HG03064 (cell line): ENCODE data around the gene RALGAPA1.

Experiments used
- ATAC-seq: cut with Tn5 transposase; IDR thresholded peaks from one replicate; pipeline ENCODE4 v1.9.1; 2021; ENCODE audit warnings: low read depth; ENCODE audit not compliant: unreplicated experiment

RALGAPA1 gene

DNA sequence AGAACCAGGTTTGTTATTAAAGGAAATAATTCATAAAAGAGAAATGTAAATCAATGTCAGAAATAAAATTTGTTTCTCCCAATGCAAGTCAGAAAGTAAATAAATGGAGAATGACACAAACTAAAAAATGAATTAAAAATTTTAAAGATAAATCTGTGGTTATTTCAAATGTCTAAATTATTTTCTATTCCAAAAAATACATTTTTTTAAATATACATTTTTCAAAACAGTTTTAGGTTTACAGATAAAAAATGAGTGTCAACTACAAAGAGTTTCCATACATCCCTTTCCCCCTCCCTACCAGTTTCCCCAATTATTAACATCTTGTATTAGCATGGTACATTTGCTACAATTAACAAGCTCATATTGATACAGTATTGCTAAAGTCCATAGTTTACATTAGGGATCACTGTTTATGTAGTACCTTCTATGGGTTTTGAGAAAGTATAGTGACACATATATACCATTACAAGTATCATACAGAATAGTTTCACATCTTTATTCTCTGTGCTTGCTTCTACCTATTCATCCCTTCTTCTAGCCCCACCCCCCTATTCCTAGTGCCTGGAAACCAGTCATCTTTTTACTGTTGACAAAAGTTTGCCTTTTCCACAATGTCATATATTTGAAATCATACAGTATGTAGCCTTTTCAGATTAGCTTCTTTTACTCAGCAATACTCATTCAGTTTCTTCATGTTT lies 104.2 kb downstream of the RALGAPA1 start:
- ATAC-seq = no peak

DNA sequence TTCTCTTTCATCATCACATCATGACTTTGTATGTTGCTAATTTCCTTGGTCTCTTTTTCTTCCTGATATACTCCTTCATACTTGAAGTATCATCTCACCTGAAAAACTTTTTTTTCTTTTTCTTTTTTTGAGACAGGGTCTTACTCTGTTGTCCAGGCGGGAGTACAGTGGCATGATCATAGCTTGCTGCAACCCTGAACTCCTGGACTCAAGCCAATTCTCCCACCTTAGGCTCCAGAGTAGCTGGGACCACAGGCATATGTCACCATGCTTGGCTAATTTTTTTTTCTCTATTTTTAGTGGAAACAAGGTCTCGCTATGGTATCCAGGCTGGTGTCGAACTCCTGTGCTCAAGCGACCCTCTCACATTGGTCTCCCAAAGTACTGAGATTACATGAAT lies 107.6 kb downstream of the RALGAPA1 start:
- no peak for ATAC-seq

DNA sequence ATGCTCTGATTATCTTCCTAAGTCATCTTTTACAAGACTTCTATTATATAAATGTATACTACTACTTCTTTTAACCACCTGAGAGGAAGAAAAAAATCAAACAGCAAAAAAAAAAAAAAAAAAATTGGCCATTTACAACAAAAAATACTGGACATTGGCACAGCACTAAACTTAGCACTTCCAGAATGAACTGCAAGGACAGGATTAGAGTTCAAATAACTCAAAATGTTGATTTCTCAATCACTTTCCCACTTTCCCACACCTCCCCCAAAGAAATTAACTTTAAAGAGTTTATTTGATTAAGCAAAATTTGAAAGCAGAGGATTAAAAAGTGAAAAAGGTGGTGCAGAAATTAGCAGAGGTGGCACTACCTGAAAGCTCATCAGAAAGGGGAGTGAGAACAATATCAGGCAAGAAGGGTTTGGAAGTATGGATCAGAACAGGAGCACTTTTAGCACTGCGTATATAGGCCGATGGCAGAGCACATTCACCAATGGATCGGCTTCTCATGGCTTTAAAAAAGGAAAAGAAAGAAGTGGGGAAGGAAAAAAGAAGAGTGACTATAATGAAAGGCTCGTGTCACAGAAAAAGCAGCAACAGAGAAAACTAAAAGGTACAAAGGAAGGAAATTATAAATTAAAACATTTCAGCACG lies 109.2 kb downstream of the RALGAPA1 start:
- ATAC-seq = no peak

DNA sequence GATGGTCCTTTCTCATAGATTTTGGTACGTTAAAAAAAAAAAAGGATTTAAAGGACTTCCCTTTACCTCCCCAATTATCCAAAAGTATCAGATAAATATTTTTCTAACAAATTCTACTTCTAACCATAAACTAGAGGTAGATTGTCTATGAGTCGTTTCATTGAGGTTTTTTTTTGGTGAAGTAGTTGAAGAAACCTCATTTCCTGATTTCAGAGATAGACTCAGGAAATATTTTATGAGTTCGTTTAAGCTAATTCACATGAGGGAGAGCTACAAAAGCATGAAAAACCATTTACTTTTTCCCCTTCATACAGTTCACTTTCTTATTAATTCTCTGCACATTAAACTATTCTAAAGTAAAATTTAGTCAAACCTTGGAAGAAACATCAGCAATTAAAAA lies 112.5 kb downstream of the RALGAPA1 start:
- no peak for ATAC-seq

DNA sequence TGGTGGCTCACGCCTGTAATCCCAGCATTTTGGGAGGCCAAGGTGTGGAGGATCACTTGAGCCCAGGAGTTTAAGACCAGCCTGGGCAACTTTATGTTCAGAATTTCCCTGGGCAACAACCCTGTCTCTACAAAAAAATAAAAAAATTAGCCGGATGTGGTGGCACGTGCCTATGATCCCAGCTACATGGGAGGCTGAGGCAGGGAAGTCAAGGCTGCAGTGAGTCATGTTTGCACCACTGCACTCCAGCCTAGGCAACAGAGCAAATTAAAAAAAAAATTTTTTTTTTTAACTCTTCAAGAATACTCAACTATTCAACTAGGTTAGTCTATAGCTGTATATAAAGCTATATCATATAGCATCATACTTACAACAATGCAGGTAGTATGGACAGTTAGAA lies 113.0 kb downstream of the RALGAPA1 start:
- no peak for ATAC-seq

DNA sequence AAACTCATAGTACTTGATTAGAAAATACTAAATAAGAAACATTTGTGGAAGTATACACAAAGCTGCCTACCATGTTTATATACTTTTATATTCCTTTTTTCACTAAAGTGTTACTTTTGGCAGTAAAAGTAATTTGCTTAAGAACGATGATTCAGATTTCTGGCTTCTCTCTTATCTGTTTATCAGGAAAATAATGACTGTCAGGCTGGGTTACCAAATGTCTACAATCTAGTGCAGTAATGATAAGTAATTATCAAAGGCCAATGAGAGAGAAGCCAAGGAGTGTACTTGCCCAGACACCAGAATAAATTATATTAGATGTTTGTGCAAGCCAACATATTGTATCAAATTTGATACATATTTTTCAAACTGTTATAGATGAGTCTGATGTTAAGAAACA lies 113.4 kb downstream of the RALGAPA1 start:
- ATAC-seq = no peak

DNA sequence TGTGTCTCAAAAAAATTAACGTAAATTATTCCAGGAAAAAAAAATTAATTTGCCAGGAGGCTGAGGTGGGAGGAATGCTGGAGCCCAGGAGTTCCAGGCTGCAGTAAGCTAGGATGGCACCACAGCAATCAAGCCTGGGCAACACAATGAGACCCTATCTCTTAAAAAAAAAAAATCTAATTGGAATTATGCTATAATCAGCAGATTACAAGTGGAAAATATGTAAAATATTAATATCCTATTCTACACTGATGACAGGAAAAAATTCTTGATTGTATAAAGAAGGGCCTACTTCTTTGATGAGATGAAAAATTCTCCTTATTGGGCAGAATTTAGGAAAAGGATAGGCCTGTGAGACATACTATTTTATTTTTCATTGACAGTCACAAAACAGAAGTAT lies 114.0 kb downstream of the RALGAPA1 start:
- no peak for ATAC-seq

DNA sequence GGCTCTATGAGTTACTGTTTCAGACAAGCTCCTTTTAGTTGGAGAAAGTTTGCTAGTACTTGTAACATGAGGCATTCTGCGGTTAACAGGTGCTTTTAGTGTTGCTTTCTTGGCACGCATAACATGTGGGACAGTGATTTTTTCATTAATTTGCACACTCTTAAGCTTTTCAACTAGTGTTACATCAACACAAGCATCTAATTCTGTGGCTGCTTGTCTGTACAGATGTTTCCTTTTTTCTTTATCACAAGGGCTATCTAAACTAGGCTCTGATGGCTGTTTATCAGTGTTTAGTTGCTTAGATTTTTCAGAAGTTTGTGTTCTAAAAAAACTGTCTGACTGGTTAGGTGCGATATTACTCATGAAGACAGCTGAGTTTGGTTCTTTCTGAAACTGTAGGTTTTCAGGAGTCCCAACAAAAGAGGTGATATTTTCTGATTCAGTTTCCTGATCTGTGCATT lies 120.1 kb downstream of the RALGAPA1 start:
- ATAC-seq = no peak

DNA sequence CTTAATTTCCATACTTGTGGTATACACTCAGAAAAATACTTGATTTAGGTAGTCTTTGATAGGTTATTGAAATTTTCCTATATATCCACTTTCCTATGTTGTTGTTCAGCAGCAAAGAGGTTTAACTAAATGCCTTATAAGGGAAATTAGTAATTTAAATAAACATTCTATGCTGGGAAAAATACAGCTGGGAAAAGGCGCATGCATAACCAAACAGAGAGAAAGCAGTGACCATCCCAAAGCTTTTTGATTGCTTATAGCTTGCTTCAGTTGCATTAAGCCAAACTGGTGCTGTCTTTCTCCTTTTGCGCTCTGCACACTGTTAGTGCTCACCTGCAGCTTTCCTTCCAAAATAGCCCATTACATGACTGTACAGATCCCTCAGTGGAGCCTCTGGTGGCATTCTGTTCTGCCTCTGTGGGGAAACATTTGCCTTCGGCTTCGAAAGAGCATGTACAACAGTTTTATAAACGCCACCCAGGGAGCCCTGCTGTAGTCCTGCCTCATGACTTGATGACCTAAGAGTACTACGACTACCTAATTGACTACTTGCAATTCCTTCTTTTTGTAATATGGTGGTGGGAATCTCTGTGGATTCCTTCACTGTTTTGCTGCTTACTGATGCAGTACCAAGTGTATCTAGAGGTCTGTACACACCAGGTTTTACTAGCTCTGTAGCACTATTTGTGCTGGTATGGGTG lies 120.8 kb downstream of the RALGAPA1 start:
- no peak for ATAC-seq

DNA sequence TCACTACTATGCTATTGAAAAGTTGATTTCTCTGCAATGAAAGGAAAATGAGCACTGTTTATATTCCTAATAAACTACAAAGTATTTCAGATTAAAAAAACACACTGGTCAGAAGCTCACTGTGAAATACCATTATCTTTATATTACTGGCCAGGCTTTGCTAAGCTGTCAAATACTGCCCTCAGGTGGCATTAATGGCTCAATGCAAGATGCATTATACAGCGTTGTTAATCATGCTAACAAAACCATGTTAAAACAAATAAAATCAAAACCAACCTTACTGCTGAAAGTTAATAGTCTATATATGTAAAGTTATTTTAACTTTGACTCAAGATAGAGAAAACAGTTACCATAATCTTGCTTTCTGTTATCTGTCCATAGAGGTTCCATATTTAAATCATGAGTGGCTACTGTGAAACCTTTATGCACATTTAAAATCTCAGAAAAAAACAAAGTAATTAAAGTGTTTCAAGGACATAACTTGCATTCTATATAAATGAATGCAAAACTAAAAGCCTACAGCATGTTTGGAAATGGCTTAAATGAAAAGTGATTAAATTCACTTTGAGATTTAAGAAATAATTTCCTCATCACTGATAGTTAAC lies 121.7 kb downstream of the RALGAPA1 start:
- no peak for ATAC-seq

DNA sequence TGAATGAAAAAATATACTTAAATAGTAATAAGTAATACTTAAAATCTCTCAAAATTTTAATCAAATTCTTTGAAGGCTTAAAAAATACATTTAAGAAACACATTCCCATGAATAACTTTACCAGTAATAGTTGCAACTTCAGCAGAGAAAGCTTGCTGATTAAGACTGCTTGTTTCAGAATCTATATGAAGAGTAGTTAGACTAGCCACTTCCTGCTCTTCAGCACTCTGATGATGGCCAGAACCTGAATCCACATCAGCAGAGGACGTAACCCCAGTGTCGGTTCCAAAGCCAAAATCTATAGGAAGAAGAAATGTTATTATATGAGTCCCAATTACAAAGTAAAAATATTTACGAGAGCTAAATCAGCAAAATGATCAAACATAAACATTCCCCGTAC lies 125.4 kb downstream of the RALGAPA1 start:
- peak; percentile 77 for ATAC-seq

DNA sequence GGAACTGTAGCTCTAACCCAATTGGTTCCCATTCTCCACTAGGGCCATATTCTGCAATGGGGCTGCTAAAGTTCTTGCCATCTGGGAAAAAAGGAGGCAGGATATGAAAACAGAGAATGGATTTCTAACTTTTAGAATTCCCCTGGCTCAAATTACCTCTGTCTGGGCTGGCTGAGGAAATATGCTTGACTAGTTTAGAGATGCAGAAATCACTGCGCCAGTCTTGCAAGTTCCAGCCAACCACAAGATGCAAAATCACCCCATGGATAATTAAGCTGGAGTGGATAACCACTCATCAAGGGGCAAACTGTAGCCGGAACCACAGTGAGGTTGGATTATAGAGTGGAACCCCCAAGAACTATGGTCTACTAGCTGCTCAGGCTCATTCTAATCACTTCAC lies 126.3 kb downstream of the RALGAPA1 start:
- ATAC-seq = no peak

DNA sequence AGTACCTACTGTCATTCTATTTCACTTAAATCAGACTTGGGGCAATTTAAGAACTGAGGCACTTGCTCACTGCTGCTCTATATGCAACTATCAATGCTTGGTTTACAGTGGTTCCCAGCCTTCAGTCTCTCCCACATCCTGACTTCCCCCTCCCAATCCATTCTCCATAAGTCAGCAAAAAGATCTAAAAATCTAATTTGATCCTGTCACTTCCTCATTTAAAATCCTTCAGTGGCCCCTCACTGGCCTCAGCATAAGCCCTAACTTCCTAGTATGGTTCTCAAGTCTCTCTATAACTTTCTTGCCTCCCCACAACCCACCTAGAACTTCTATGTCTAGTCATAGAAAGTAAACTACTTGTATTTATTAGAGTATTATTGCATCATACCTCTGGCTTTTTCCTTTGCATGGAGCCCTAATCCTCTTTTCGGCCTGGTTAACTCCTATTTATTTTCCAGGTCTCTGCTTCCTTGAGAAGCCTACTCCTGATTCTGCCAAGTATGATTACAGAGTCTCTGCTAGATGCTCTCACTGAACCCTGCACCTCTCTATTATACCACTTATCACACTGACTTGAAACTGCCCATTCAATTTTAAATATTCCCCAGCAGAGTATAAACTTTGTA lies 130.6 kb downstream of the RALGAPA1 start:
- ATAC-seq = no peak

DNA sequence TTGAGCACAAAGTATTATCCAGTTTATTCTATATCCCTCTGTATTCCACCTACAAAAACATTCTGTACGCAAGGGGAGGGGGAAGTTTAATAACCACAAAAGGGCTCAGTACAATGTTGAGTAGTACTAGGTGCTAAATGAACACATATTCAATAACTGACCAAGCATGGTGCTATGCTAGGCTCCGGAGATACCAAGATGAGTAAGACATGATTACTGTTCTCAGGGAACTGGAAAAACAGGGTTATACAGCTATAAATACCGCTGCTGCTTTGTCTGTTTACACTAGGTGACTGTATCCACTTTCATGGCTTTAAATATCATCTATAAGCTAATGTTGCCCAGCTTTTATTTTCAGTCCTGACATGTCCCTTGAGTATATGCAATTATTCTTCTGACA lies 139.3 kb downstream of the RALGAPA1 start:
- no peak for ATAC-seq

DNA sequence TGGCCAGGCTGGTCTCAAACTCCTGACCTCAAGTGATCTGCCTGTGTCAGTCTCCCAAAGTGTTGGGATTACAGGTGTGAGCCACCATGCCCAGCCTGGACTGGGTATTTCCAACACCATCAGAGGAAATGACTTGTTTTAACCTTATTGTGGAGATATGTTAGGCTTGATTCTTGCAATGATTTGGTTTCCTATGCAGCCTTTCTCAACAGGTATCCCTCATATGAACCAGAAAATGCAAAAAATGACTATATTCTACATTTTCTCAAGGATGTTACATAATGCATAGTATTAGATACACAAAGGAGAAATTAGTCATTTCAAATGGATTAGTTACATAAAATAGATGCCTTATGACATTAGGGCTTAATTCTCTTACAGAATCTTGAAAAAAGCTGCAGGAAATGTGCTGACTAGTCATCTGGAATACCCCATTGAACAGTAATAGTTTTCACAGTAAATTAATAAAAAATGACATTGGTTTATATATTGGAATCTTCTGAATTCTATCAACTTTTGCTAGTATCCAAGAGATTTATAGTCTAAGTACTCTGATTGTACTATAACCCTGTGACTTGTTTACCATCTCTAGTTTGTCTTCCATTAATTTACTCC lies 142.6 kb downstream of the RALGAPA1 start:
- ATAC-seq = no peak

DNA sequence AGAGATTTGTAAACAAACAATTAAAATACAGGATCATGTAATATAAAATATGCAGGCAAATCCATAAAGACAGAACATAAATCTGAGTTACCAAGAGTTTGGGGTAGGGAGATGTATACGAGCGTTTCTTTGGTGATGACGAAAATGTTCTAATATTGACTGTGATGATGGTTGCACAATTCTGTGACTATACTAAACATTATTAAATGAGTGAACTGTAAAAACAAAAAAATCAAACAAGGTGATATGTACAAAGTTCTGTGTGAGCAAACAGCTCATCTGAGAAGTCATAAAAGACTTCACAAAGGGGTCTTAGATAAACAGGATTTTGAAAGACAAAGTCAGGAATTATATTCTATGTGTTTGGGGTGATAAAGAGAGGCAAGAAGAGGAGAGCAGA lies 147.2 kb downstream of the RALGAPA1 start:
- no peak for ATAC-seq

DNA sequence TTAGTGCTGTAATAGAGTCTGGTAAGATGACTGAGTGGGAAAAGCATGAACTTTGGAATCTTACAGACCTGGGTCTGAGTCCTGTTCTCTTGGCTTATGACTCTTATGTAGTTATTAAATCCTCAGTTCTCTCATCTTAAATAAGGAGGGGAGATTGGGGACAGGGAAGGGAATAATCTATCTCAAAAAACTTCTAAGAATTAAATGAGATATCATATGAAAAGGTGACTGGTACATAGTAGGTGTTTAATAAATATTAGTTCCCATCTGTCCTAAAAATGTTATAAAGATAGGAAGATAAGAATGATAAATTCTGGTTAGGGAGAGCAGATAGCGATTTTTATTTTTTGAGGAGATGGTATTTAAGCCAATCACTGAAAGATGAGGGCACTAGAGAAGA lies 156.1 kb downstream of the RALGAPA1 start:
- ATAC-seq = no peak

DNA sequence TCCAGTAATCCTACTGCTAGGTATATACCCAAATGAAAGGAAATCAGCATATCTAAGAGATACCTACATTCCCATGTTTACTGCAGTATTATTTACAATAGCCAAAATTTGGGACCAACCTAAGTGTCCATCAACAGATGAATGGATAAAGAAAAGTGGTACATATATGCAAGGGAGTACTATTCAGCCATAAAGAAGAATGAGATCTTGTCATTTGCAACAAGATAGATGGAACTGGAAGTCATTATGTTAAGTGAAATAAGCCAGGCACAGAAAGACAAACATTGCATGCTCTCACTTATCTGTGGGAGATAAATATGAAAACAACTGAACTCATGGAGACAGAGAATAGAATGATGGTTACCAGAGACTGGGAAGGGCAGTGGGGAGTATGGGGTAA lies 165.6 kb downstream of the RALGAPA1 start:
- ATAC-seq = no peak

DNA sequence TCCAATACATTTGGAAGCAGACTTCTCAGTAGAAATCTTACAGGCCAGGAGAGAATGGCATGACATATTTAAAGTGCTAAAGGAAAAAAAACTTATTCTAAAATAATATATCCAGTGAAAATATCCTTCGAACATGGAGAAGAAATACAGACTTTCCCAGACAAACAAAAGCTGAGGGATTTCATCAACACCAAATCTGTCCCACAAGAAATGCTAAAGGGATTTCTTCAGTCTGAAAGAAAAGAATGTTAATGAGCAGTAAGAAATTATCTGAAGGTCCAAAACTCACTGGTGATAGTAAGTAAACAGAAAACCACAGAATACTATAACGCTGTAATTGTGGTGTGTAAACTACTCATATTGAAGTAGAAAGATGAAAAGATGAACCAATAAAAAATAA lies 171.2 kb downstream of the RALGAPA1 start:
- no peak for ATAC-seq

DNA sequence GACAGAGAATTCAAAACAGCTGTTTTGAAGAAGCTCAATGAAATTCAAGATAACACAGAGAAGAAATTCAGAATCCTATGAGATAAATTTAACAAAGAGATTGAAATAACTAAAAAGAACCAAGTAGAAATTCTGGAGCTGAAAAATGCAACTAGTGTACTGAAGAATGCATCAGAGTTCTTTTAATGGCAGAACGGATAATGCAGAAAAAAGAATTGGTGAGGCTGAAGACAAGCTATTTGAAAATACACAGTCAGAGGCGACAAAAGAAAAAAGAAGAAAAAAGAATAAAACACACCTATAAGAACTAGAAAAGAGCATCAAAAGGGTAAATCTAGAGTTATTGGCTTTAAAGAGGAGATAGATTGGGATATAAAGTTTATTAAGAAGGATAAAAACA lies 171.8 kb downstream of the RALGAPA1 start:
- no peak for ATAC-seq

DNA sequence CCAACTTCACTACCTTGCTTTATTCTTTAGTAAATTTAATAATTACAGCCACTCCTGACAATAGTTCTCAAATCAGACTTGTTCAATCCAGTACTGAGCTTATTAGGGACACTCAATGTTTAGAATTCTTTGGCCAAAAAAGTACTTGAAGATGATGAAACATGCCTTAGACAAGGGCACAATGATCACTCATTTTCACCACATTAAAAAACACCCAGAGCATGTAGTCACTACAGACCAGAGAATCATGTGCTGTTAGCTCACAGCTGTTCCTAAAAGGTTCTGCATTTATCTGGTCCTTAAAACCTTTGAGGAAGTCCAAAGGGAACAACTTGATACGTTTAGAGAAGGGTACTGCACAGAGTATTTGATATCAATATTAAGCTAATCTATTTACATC lies 176.4 kb downstream of the RALGAPA1 start:
- ATAC-seq = no peak
